GM12878 (cell line): ENCODE data around the gene GDPD2. TPM values are rescaled to one million over a fixed set of nuclear protein-coding genes. Genes with fewer than 3 reads are reported as not detected.

ENCODE experiments used
- ATAC-seq: fragments of 200-7000 bp; cut with Tn5 transposase; 3 replicates; pipeline ENCODE4 v1.9.1; 2020; ENCODE audit warnings: mild to moderate bottlenecking, moderate library complexity
- BruUV-seq: library from RNA; stranded (reverse); fragments of 400-500 nt; replicated peaks from 2 replicates; lab custom pipeline; 2021; lab: Mats Ljungman, UMichigan
- CTCF ChIA-PET: fragments of 300-600 bp; sonication (Branson Sonifier 250); formaldehyde crosslinking; extraction: SDS; loops from one replicate; lab custom pipeline; 2021; ENCODE audit warnings: inconsistent platforms; lab: Yijun Ruan, JAX
- POLR2A ChIA-PET: fragments of 350-600 bp; formaldehyde crosslinking; extraction: SDS; loops from one replicate; lab custom pipeline; 2021; ENCODE audit warnings: inconsistent platforms; lab: Charles Lee
- RAD21 ChIA-PET: fragments of 300-600 bp; sonication (Branson Sonifier 250); formaldehyde crosslinking; loops from one replicate; lab custom pipeline; 2023; ENCODE audit warnings: antibody characterized with exemption; ENCODE audit not compliant: unreplicated experiment; lab: Charles Lee
- SMC1A ChIA-PET: fragments of 300-600 bp; sonication (Branson Sonifier 250); formaldehyde crosslinking; loops from one replicate; lab custom pipeline; 2023; ENCODE audit not compliant: unreplicated experiment, uncharacterized antibody; lab: Charles Lee
- DNase-seq: peaks from one replicate; pipeline ENCODE4 v3.0.0-alpha.2; 2011; ENCODE audit warnings: low read depth, low spot score
- FAIRE-seq: peaks from 3 replicates; lab custom pipeline; 2011; peaks lifted over from hg19 to GRCh38; lab: Jason Lieb, UNC
- H2AFZ ChIP-seq: 2 replicates; pipeline ENCODE4 v1.6.0; 2011; ENCODE audit warnings: low read depth, low read length, control low read depth; ENCODE audit not compliant: control insufficient read depth
- H3K27ac ChIP-seq: 2 replicates; pipeline ENCODE4 v1.5.1; 2011; ENCODE audit warnings: control low read depth; ENCODE audit not compliant: control insufficient read depth, insufficient read depth
- H3K27me3 ChIP-seq, 2 experiments: replicated peaks in 1 of 2; 2 replicates each; pipeline versions ENCODE4 v1.6.0 to v1.6.1; 2011; ENCODE audit warnings: low read length in 1 of 2; ENCODE audit not compliant: control insufficient read depth in 2 of 2, insufficient read depth in 2 of 2
- H3K36me3 ChIP-seq, 2 experiments: 2 replicates each; pipeline ENCODE4 v1.5.1; 2011; ENCODE audit warnings: low read length in 1 of 2; ENCODE audit not compliant: control insufficient read depth in 2 of 2, insufficient read depth in 2 of 2
- H3K4me1 ChIP-seq: 2 replicates; pipeline ENCODE4 v1.6.1; 2011; ENCODE audit warnings: mild to moderate bottlenecking, low read length, moderate library complexity, mixed read lengths; ENCODE audit not compliant: control insufficient read depth, insufficient read depth
- H3K4me2 ChIP-seq: 2 replicates; pipeline ENCODE4 v1.6.0; 2011; ENCODE audit warnings: control low read depth; ENCODE audit not compliant: control insufficient read depth, insufficient read depth
- H3K4me3 ChIP-seq: fragments of 200-600 bp; sonication (generic); 2 replicates; pipeline ENCODE4 v1.5.1; 2016
- H3K79me2 ChIP-seq: 2 replicates; pipeline ENCODE4 v1.6.0; 2011; ENCODE audit warnings: low read length; ENCODE audit not compliant: control insufficient read depth, insufficient read depth
- H3K9ac ChIP-seq: 2 replicates; pipeline ENCODE4 v1.8.0; 2011; ENCODE audit warnings: low read length, control low read depth, mixed read lengths; ENCODE audit not compliant: control insufficient read depth, insufficient read depth
- H3K9me3 ChIP-seq: replicated peaks from 3 replicates; pipeline ENCODE4 v1.5.1; 2011; ENCODE audit warnings: mild to moderate bottlenecking, low read length; ENCODE audit not compliant: control insufficient read depth, insufficient read depth
- H4K20me1 ChIP-seq: 2 replicates; pipeline ENCODE4 v1.6.0; 2011; ENCODE audit not compliant: control insufficient read depth, insufficient read depth
- BCL3 ChIP-seq: IDR thresholded peaks from 2 replicates; pipeline ENCODE4 v1.6.1; 2011; ENCODE audit warnings: borderline replicate concordance, low read depth, mild to moderate bottlenecking, moderate library complexity, low read length; ENCODE audit not compliant: insufficient read depth, poor library complexity, severe bottlenecking
- BHLHE40 ChIP-seq, 2 experiments: fragments of 450-650 bp in 1 of 2; IDR thresholded peaks; 2 replicates each; pipeline ENCODE4 v1.6.1; 2011 to 2017; ENCODE audit warnings: low read depth in 2 of 2, borderline replicate concordance in 1 of 2, improper control_type of control experiment in 1 of 2, low read length in 1 of 2, mild to moderate bottlenecking in 1 of 2
- BMI1 ChIP-seq: fragments of 450-650 bp; IDR thresholded peaks from 2 replicates; pipeline ENCODE4 v1.6.1; 2016; ENCODE audit warnings: mild to moderate bottlenecking, moderate library complexity, borderline replicate concordance
- BRCA1 ChIP-seq: IDR thresholded peaks from 2 replicates; pipeline ENCODE4 v1.6.1; 2011; ENCODE audit warnings: low read depth, low read length, improper control_type of control experiment
- CREM ChIP-seq: IDR thresholded peaks from 2 replicates; pipeline ENCODE4 v1.6.1; 2014; ENCODE audit warnings: antibody characterized with exemption, low read depth
- JUND ChIP-seq: IDR thresholded peaks from 2 replicates; pipeline ENCODE4 v1.6.1; 2012; ENCODE audit warnings: low read depth, mild to moderate bottlenecking, low read length, improper control_type of control experiment, moderate library complexity
- KAT2A ChIP-seq: conservative IDR thresholded peaks from 2 replicates; pipeline ENCODE4 v1.6.1; 2011; ENCODE audit warnings: low read depth, low read length; ENCODE audit not compliant: control insufficient read depth
- KLF5 ChIP-seq: fragments of 450-650 bp; IDR thresholded peaks from 2 replicates; pipeline ENCODE4 v1.6.1; 2014; ENCODE audit warnings: mild to moderate bottlenecking; ENCODE audit not compliant: partially characterized antibody
- NBN ChIP-seq: fragments of 450-650 bp; IDR thresholded peaks from 2 replicates; pipeline ENCODE4 v1.6.1; 2016
- POLR2A ChIP-seq: IDR thresholded peaks from 2 replicates; pipeline ENCODE4 v1.6.1; 2011; ENCODE audit warnings: low read depth, mild to moderate bottlenecking, low read length
- POU2F2 ChIP-seq: IDR thresholded peaks from 3 replicates; pipeline ENCODE4 v1.6.1; 2011; ENCODE audit warnings: low read depth, mild to moderate bottlenecking, low read length, borderline replicate concordance
- SMAD1 ChIP-seq: fragments of 450-650 bp; IDR thresholded peaks from 2 replicates; pipeline ENCODE4 v1.6.1; 2018; ENCODE audit warnings: mild to moderate bottlenecking, low read depth; ENCODE audit not compliant: partially characterized antibody
- USF2 ChIP-seq: IDR thresholded peaks from 2 replicates; pipeline ENCODE4 v1.6.1; 2011; ENCODE audit warnings: low read depth, low read length, improper control_type of control experiment, borderline replicate concordance
- ZBTB40 ChIP-seq: fragments of 450-650 bp; IDR thresholded peaks from 2 replicates; pipeline ENCODE4 v1.6.1; 2016; ENCODE audit warnings: mild to moderate bottlenecking, moderate library complexity, borderline replicate concordance
- ZNF207 ChIP-seq: fragments of 450-650 bp; IDR thresholded peaks from 2 replicates; pipeline ENCODE4 v1.6.1; 2014; ENCODE audit warnings: antibody characterized with exemption, mild to moderate bottlenecking, borderline replicate concordance
- WGBS: methylation state at CpG from one replicate; pipeline ENCODE4 v1.1.6; 2016; ENCODE audit warnings: low lambda C conversion rate; ENCODE audit not compliant: insufficient replicate concordance, insufficient coverage; ENCODE audit errors: missing lambda C conversion rate; 5-methylcytosine and 5-hydroxymethylcytosine counted together
- in situ Hi-C: fragments of 300-500 bp; cut with MboI; formaldehyde crosslinking; loops from 9 replicates; pipeline ENCODE4 v1.14.3; 2018; ENCODE audit warnings: mixed read lengths
- intact Hi-C: fragments of 100-400 bp; cut with micrococcal nuclease; formaldehyde crosslinking; loops from one replicate; pipeline ENCODE4 v1.14.2; 2022; ENCODE audit not compliant: unreplicated experiment
- polyA plus RNA-seq, 11 experiments: library from polyadenylated mRNA; depleted of rRNA in 4 of 11; unstranded in 6 of 11; stranded (reverse) in 5 of 11; fragments of >200 nt; fragmentation: Nextera tagmentation in 4 of 11; fragmentation: Illumina TruSeq in 1 of 11; extraction: Ambion mirVana in 4 of 11; extraction: Trizol in 1 of 11; gene quantifications; 1 replicate in 1 of 11; 2 replicates in 10 of 11; pipeline versions ENCODE4 v1.2.1 to v1.2.3, GENCODE V29; 2011 to 2016; ENCODE audit warnings: inconsistent platforms in 2 of 11, missing spikeins in 2 of 11, low read depth in 1 of 11
- total RNA-seq, 4 experiments: library from RNA; depleted of rRNA in 3 of 4; stranded (reverse); fragments of >200 nt in 3 of 4; fragmentation: Illumina TruSeq in 1 of 4; extraction: Trizol in 1 of 4; gene quantifications; 2 replicates each; pipeline versions ENCODE4 v1.2.1 to v1.2.3, GENCODE V29; 2013 to 2021

Gene GDPD2
- total and polyA plus RNA-seq, 10 of the 15 experiments (the other 5 are each of a cell fraction or from before 2014, with no cell fraction given), result 0.04 to 0.11 (median 0.09) TPM; not detected in 7

- TF ChIP-seq ZBTB40 (no peak), BHLHE40 (IDR thresholded peaks at IDR 0.05; ENCODE audit: borderline replicate concordance in 1 of 2, low read depth in 2 of 2, low read length in 1 of 2) (no peak), USF2 (no peak)
Observed at GRCh38 chrX:70477734-70478075, 54.6 kb downstream of the GDPD2 start (continued).

- H4K20me1 ChIP-seq, result no peaks in the 10 kb centered on the region
- H3K9me3 ChIP-seq, result no peaks in the 10 kb centered on the region
- H3K27ac ChIP-seq, result no peak overlapping the region
- ChIA-PET RAD21 (no interaction called here), POLR2A (no interaction called here), CTCF (interaction anchor here (0.7 to 1.3 kb wide), 4 partner anchors 11 to 76 kb away, joined by 3 to 4 read pairs (median 3); no protein-coding TSS in a partner anchor), SMC1A (interaction anchor here (0.8 kb wide), 1 partner anchor 10 kb away, joined by 3 read pairs; no protein-coding TSS in a partner anchor)
- in situ Hi-C loops, result no loop called here
- no TSS peak for BruUV-seq
- 48% methylated on average over 10 of the region's 10 CpGs for WGBS
- no peak for TF ChIP-seq KAT2A
- no peak for TF ChIP-seq SMAD1
- TF ChIP-seq BMI1, result no peak
- no peak for TF ChIP-seq BCL3
- TF ChIP-seq NBN, result no peak
- no peak for TF ChIP-seq KLF5
- no peak for TF ChIP-seq POU2F2
- no peak for TF ChIP-seq ZNF207
- no peak for TF ChIP-seq BRCA1
- no peak for TF ChIP-seq CREM
- TF ChIP-seq JUND, result no peak
- no peak for TF ChIP-seq POLR2A
- no peak for FAIRE-seq
- no peaks in the 10 kb centered on the region for H3K36me3 ChIP-seq
- H2AFZ ChIP-seq, result no peak overlapping the region
- no peaks in the 10 kb centered on the region for H3K4me1 ChIP-seq
- H3K79me2 ChIP-seq, result no peaks in the 10 kb centered on the region
- no peak overlapping the region for H3K4me2 ChIP-seq
- intact Hi-C loops, result no loop called here
- no peak overlapping the region for H3K4me3 ChIP-seq
- DNase-seq, result no peak
- no peak overlapping the region for H3K9ac ChIP-seq
- ATAC-seq, result no peak
- H3K27me3 ChIP-seq, result no peaks in the 10 kb centered on the region
Observed at GRCh38 chrX:70478526-70479245, 55.6 kb downstream of the GDPD2 start.
